ENCODE data around the gene MAPKAPK5. TPM values are rescaled to one million over a fixed set of nuclear protein-coding genes. Genes with fewer than 3 reads are reported as not detected.

The MAPKAPK5 gene
- total and polyA plus RNA-seq, 2 experiments from 2014 or later, result 45.1 to 49.1 TPM

DNA sequence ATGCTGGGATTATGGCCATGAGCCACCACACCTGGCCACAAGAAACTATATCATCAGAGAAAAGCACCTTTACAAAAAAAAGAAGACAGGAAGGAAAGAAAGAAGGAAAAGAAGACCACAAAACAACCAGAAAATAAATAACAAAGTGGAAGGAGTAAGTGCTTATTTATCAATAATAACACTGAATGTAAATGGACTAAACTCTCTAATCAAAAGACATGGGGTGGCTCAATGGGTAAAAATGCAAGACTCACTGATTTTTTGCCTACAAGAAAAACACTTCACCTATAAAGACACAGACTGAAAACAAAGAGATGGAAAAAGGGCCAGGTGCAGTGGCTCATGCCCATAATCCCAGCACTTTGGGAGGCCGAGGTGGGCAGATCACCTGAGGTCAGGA is 65.7 kb downstream of the MAPKAPK5 start:
- no peak for DNase-seq (ENCODE audit: low spot score)
- H3K9me3 ChIP-seq (ENCODE audit: low read depth), result peaks cover 10% of the 10 kb centered on the region
- H4K20me1 ChIP-seq (ENCODE audit: insufficient read depth, poor library complexity, severe bottlenecking), result no peaks in the 10 kb centered on the region
- H3K4me1 ChIP-seq (ENCODE audit: insufficient read depth), result no peaks in the 10 kb centered on the region
- H3K79me2 ChIP-seq, result no peaks in the 10 kb centered on the region
- no peak overlapping the region for H3K27ac ChIP-seq
- no peaks in the 10 kb centered on the region for H3K9me2 ChIP-seq (replicated peaks; ENCODE audit: insufficient read depth)
- H3K36me3 ChIP-seq (replicated peaks; ENCODE audit: insufficient read depth, low read depth), result no peaks in the 10 kb centered on the region
- TF ChIP-seq, protein P1, sequence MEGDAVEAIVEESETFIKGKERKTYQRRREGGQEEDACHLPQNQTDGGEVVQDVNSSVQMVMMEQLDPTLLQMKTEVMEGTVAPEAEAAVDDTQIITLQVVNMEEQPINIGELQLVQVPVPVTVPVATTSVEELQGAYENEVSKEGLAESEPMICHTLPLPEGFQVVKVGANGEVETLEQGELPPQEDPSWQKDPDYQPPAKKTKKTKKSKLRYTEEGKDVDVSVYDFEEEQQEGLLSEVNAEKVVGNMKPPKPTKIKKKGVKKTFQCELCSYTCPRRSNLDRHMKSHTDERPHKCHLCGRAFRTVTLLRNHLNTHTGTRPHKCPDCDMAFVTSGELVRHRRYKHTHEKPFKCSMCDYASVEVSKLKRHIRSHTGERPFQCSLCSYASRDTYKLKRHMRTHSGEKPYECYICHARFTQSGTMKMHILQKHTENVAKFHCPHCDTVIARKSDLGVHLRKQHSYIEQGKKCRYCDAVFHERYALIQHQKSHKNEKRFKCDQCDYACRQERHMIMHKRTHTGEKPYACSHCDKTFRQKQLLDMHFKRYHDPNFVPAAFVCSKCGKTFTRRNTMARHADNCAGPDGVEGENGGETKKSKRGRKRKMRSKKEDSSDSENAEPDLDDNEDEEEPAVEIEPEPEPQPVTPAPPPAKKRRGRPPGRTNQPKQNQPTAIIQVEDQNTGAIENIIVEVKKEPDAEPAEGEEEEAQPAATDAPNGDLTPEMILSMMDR (IDR thresholded peaks at IDR 0.05; ENCODE audit: poor library complexity), result no peak
- TF ChIP-seq EZH2 (IDR thresholded peaks at IDR 0.05; ENCODE audit: borderline replicate concordance) (no peak), EZH2phosphoT487 (IDR thresholded peaks at IDR 0.05; ENCODE audit: low read depth, severe bottlenecking, unreplicated experiment) (no peak)
- no peak overlapping the region for H3K4me2 ChIP-seq
- H3K4me3 ChIP-seq, result no peak overlapping the region
- H2AFZ ChIP-seq, result no peak overlapping the region
- 100% methylated on average over 1 of the region's 1 CpG for WGBS (ENCODE audit: low lambda C conversion rate, missing lambda C conversion rate)
- H3K27me3 ChIP-seq, result no peaks in the 10 kb centered on the region

- Histone ChIP-seq H3K27me3 (no peaks in the 10 kb centered on the region), H4K20me1 (ENCODE audit: insufficient read depth, poor library complexity, severe bottlenecking) (no peaks in the 10 kb centered on the region), H3K4me1 (ENCODE audit: insufficient read depth) (no peaks in the 10 kb centered on the region), H2AFZ (no peak overlapping the region), H3K79me2 (no peaks in the 10 kb centered on the region), H3K4me3 (no peak overlapping the region), H3K9me3 (ENCODE audit: low read depth) (no peaks in the 10 kb centered on the region), H3K27ac (no peak overlapping the region), H3K36me3 (replicated peaks; ENCODE audit: insufficient read depth, low read depth) (no peaks in the 10 kb centered on the region), H3K9me2 (replicated peaks; ENCODE audit: insufficient read depth) (no peaks in the 10 kb centered on the region), H3K4me2 (no peak overlapping the region)
- TF ChIP-seq EZH2phosphoT487 (IDR thresholded peaks at IDR 0.05; ENCODE audit: low read depth, severe bottlenecking, unreplicated experiment), result no peak
- TF ChIP-seq, protein P1 (IDR thresholded peaks at IDR 0.05; ENCODE audit: poor library complexity), result no peak
- no peak for TF ChIP-seq EZH2 (IDR thresholded peaks at IDR 0.05; ENCODE audit: borderline replicate concordance)
- DNase-seq (ENCODE audit: low spot score), result no peak
- WGBS (ENCODE audit: low lambda C conversion rate, missing lambda C conversion rate), result 91% methylated on average over 3 of the region's 3 CpGs
Observed at GRCh38 chr12:111925171-111925570, 83.1 kb downstream of the MAPKAPK5 start.

GRCh38 chr12:111926631-111927030 is 84.6 kb downstream of the MAPKAPK5 start:
- TF ChIP-seq, protein P1 (IDR thresholded peaks at IDR 0.05; ENCODE audit: poor library complexity), result no peak
- TF ChIP-seq EZH2 (IDR thresholded peaks at IDR 0.05; ENCODE audit: borderline replicate concordance) (no peak), EZH2phosphoT487 (IDR thresholded peaks at IDR 0.05; ENCODE audit: low read depth, severe bottlenecking, unreplicated experiment) (no peak)
- Histone ChIP-seq H3K79me2 (no peaks in the 10 kb centered on the region), H3K4me2 (no peak overlapping the region), H3K9me3 (ENCODE audit: low read depth) (no peaks in the 10 kb centered on the region), H2AFZ (no peak overlapping the region), H3K36me3 (replicated peaks; ENCODE audit: insufficient read depth, low read depth) (no peaks in the 10 kb centered on the region), H4K20me1 (ENCODE audit: insufficient read depth, poor library complexity, severe bottlenecking) (no peaks in the 10 kb centered on the region), H3K4me1 (ENCODE audit: insufficient read depth) (no peaks in the 10 kb centered on the region), H3K9me2 (replicated peaks; ENCODE audit: insufficient read depth) (no peaks in the 10 kb centered on the region), H3K27ac (no peak overlapping the region), H3K27me3 (no peaks in the 10 kb centered on the region), H3K4me3 (no peak overlapping the region)
- 94% methylated on average over 2 of the region's 2 CpGs for WGBS (ENCODE audit: low lambda C conversion rate, missing lambda C conversion rate)
- DNase-seq (ENCODE audit: low spot score), result no peak

- no peak for TF ChIP-seq EZH2phosphoT487 (IDR thresholded peaks at IDR 0.05; ENCODE audit: low read depth, severe bottlenecking, unreplicated experiment)
- no peak for TF ChIP-seq EZH2 (IDR thresholded peaks at IDR 0.05; ENCODE audit: borderline replicate concordance)
- TF ChIP-seq, protein P1 (IDR thresholded peaks at IDR 0.05; ENCODE audit: poor library complexity), result no peak
- no peak overlapping the region for H2AFZ ChIP-seq
- 92% methylated on average over 5 of the region's 5 CpGs for whole genome bisulfite sequencing (ENCODE audit: low lambda C conversion rate, missing lambda C conversion rate)
Observed at GRCh38 chr12:111927346-111927745, 85.3 kb downstream of the MAPKAPK5 start.

More at GRCh38 chr12:111927346-111927745, 85.3 kb downstream of the MAPKAPK5 start:
- no peak overlapping the region for H3K4me2 ChIP-seq
- H3K79me2 ChIP-seq, result no peaks in the 10 kb centered on the region
- no peaks in the 10 kb centered on the region for H3K36me3 ChIP-seq (replicated peaks; ENCODE audit: insufficient read depth, low read depth)
- no peaks in the 10 kb centered on the region for H3K9me2 ChIP-seq (replicated peaks; ENCODE audit: insufficient read depth)
- H3K4me3 ChIP-seq, result no peak overlapping the region
- no peaks in the 10 kb centered on the region for H4K20me1 ChIP-seq (ENCODE audit: insufficient read depth, poor library complexity, severe bottlenecking)
- no peak for DNase-seq (ENCODE audit: low spot score)
- H3K4me1 ChIP-seq (ENCODE audit: insufficient read depth), result no peaks in the 10 kb centered on the region
- no peaks in the 10 kb centered on the region for H3K27me3 ChIP-seq
- no peak overlapping the region for H3K27ac ChIP-seq
- H3K9me3 ChIP-seq (ENCODE audit: low read depth), result no peaks in the 10 kb centered on the region

Data from hepatocyte (in vitro differentiated cells).